CD4-positive, alpha-beta memory T cell (primary cell): ENCODE results near the gene RHBDL1. TPM values are rescaled to one million over a fixed set of nuclear protein-coding genes. Genes with fewer than 3 reads are reported as not detected.

Source experiments
- CTCF ChIA-PET: fragments of 350-600 bp; sonication (Branson Sonifier 250); formaldehyde crosslinking; loops from one replicate; lab custom pipeline; 2021; ENCODE audit warnings: inconsistent platforms; ENCODE audit not compliant: partially characterized antibody; lab: Charles Lee
- POLR2A ChIA-PET: fragments of 350-600 bp; sonication (Branson Sonifier 250); formaldehyde crosslinking; loops from one replicate; lab custom pipeline; 2021; ENCODE audit not compliant: partially characterized antibody; lab: Charles Lee
- DNase-seq, 5 donors: peaks; one replicate each; pipeline versions ENCODE4 v3.0.0 to v3.0.0-alpha.2; 2020 to 2022; ENCODE audit warnings: mixed read lengths in 1 of 5
- H3K27ac ChIP-seq: one replicate; pipeline ENCODE4 v1.7.0; 2013; ENCODE audit warnings: low read depth, low read length
- H3K27me3 ChIP-seq: 2 replicates; pipeline ENCODE4 v1.7.0; 2013; ENCODE audit warnings: mild to moderate bottlenecking, low read length, moderate library complexity; ENCODE audit not compliant: insufficient read depth
- H3K36me3 ChIP-seq: 2 replicates; pipeline ENCODE4 v1.7.0; 2013; ENCODE audit warnings: mild to moderate bottlenecking, low read length, moderate library complexity; ENCODE audit not compliant: insufficient read depth
- H3K4me1 ChIP-seq: 2 replicates; pipeline ENCODE4 v1.7.0; 2013; ENCODE audit warnings: mild to moderate bottlenecking, low read length, moderate library complexity; ENCODE audit not compliant: insufficient read depth
- H3K4me3 ChIP-seq, 2 donors: one replicate each; pipeline ENCODE4 v1.7.0; 2013; ENCODE audit warnings: low read length in 2 of 2, mild to moderate bottlenecking in 1 of 2
- H3K9me3 ChIP-seq, 2 donors: one replicate each; pipeline ENCODE4 v1.7.0; 2013; ENCODE audit warnings: low read length in 2 of 2, control low read depth in 1 of 2; ENCODE audit not compliant: control insufficient read depth in 1 of 2
- H3K27ac Mint-ChIP-seq, 7 donors: one replicate each; pipeline ENCODE4 v1.8.0; 2020 to 2021; ENCODE audit warnings: mixed read lengths in 7 of 7, mild to moderate bottlenecking in 6 of 7, inconsistent platforms in 3 of 7, moderate library complexity in 3 of 7
- H3K27me3 Mint-ChIP-seq, 2 donors: one replicate each; pipeline ENCODE4 v1.8.0; 2020 to 2021; ENCODE audit warnings: mixed read lengths in 2 of 2
- H3K36me3 Mint-ChIP-seq, 2 donors: one replicate each; pipeline ENCODE4 v1.8.0; 2020 to 2021; ENCODE audit warnings: mixed read lengths in 2 of 2, inconsistent platforms in 1 of 2, mild to moderate bottlenecking in 1 of 2
- H3K4me1 Mint-ChIP-seq, 4 donors: one replicate each; pipeline ENCODE4 v1.8.0; 2020 to 2021; ENCODE audit warnings: mixed read lengths in 4 of 4, mild to moderate bottlenecking in 1 of 4
- H3K4me3 Mint-ChIP-seq, 8 donors: one replicate each; pipeline ENCODE4 v1.8.0; 2020 to 2021; ENCODE audit warnings: mixed read lengths in 8 of 8, mild to moderate bottlenecking in 7 of 8, moderate library complexity in 6 of 8, inconsistent platforms in 3 of 8
- H3K9me3 Mint-ChIP-seq, 8 donors: one replicate each; pipeline ENCODE4 v1.8.0; 2020 to 2021; ENCODE audit warnings: mixed read lengths in 8 of 8, mild to moderate bottlenecking in 5 of 8, inconsistent platforms in 3 of 8, moderate library complexity in 1 of 8
- intact Hi-C: fragments of 100-400 bp; cut with micrococcal nuclease; formaldehyde crosslinking; loops from one replicate; pipeline ENCODE4 v1.15.1; 2023
- polyA plus RNA-seq, 2 donors: library from polyadenylated mRNA; unstranded; fragments of 300-500 nt; fragmentation: Illumina TruSeq; gene quantifications; one replicate each; pipeline ENCODE4 v1.2.3, GENCODE V29; 2021
- total RNA-seq, 2 experiments: library from RNA; stranded (reverse); gene quantifications; one replicate each; pipeline ENCODE4 v1.2.3, GENCODE V29; 2021

The RHBDL1 gene
- total and polyA plus RNA-seq, 4 experiments from 2014 or later = 2.1 to 2.8 (median 2.3) TPM

DNA sequence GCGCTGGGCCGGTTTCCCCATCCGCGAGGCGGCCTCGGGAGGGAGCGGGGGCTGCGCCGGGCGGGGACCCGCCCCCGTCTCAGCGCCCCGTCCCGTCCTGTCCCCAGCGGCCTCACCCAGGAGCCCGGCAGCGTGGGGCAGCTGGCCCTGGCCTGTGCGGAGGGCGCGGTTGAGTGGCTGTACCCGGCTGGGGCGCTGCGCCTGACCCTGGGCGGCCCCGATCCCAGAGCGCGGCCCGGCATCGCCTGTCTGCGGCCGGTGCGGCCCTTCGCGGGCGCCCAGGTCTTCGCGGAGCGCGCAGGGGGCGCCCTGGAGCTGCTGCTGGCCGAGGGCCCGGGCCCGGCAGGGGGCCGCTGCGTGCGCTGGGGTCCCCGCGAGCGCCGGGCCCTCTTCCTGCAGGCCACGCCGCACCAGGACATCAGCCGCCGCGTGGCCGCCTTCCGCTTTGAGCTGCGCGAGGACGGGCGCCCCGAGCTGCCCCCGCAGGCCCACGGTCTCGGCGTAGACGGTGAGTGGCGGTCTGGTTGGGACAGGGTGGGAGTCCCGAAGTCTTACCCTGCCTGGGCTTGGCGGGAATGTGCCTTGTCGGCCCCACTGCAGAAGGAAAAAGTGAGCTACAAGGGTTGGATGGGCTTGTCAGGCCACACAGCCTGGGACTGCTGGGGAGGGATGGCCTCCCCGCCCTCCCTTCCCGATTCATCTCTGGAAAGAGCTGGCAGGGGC, 40.2 kb downstream of the RHBDL1 start:
- H3K4me1 ChIP-seq = peaks cover 29% of the 10 kb centered on the region
- H3K4me3 ChIP-seq = peak overlapping the region in 1 of 2 donors; percentile 43
- peaks cover 0 to 4% of the 10 kb centered on the region in 2 donors for H3K27me3 Mint-ChIP-seq
- peak overlapping the region in 2 of 7 donors; percentile 35 to 44 for H3K27ac Mint-ChIP-seq
- DNase-seq = no peak
- H3K36me3 Mint-ChIP-seq = no peaks in the 10 kb centered on the region
- peaks cover 5% of the 10 kb centered on the region for H3K27me3 ChIP-seq
- no peaks in the 10 kb centered on the region for H3K9me3 Mint-ChIP-seq
- ChIA-PET CTCF (interaction anchor here (0.8 to 2.0 kb wide), 10 partner anchors 8 to 71 kb away, joined by 3 to 7 read pairs (median 4); partner anchors contain the start of gene CIAO3), POLR2A (interaction anchor here (0.9 to 9.0 kb wide), 10 partner anchors 9 to 79 kb away, joined by 3 to 71 read pairs (median 4); partner anchors contain the start of genes ANTKMT, CCDC78, CIAO3 and HAGHL)
- H3K9me3 ChIP-seq = no peaks in the 10 kb centered on the region
- no peaks in the 10 kb centered on the region for H3K36me3 ChIP-seq
- peak overlapping the region; percentile 39 to 73 (median 56) for H3K4me3 Mint-ChIP-seq
- intact Hi-C loops = no loop called here
- peaks cover 3 to 30% (median 14%) of the 10 kb centered on the region in 4 donors for H3K4me1 Mint-ChIP-seq
- no peak overlapping the region for H3K27ac ChIP-seq

GRCh38 chr16:716200-716568, 40.7 kb downstream of the RHBDL1 start:
- POLR2A ChIA-PET = interaction anchor here (0.8 to 9.0 kb wide), 8 partner anchors 9 to 79 kb away, joined by 3 to 71 read pairs (median 8); partner anchors contain the start of genes ANTKMT, CCDC78, CHTF18 and CIAO3
- Histone ChIP-seq H3K4me3 (no peak overlapping the region), H3K9me3 (no peaks in the 10 kb centered on the region), H3K4me1 (peaks cover 32% of the 10 kb centered on the region), H3K27ac (no peak overlapping the region), H3K36me3 (no peaks in the 10 kb centered on the region), H3K27me3 (no peaks in the 10 kb centered on the region)
- H3K27ac Mint-ChIP-seq = peak overlapping the region in 1 of 7 donors; percentile 44
- DNase-seq = no peak
- CTCF ChIA-PET = interaction anchor here (0.8 to 2.0 kb wide), 8 partner anchors 9 to 71 kb away, joined by 3 to 7 read pairs (median 4); partner anchors contain the start of gene CIAO3
- H3K4me1 Mint-ChIP-seq = peaks cover 3 to 31% (median 14%) of the 10 kb centered on the region in 4 donors
- peaks cover 0 to 4% of the 10 kb centered on the region in 2 donors for H3K27me3 Mint-ChIP-seq
- H3K9me3 Mint-ChIP-seq = no peaks in the 10 kb centered on the region
- intact Hi-C loops = no loop called here
- H3K36me3 Mint-ChIP-seq = no peaks in the 10 kb centered on the region
- H3K4me3 Mint-ChIP-seq = peak overlapping the region; percentile 31 to 73 (median 58)

GRCh38 chr16:716768-717325, 41.4 kb downstream of the RHBDL1 start:
- Mint-ChIP-seq H3K4me1 (peaks cover 3 to 31% (median 14%) of the 10 kb centered on the region in 4 donors), H3K27me3 (peaks cover 0 to 4% of the 10 kb centered on the region in 2 donors), H3K27ac (no peak overlapping the region), H3K36me3 (no peaks in the 10 kb centered on the region), H3K4me3 (peak overlapping the region in 3 of 8 donors; percentile 46 to 59 (median 48)), H3K9me3 (no peaks in the 10 kb centered on the region)
- ChIA-PET POLR2A (interaction anchor here (0.8 to 9.0 kb wide), 6 partner anchors 8 to 71 kb away, joined by 3 to 71 read pairs (median 8); partner anchors contain the start of genes ANTKMT, CCDC78, CHTF18 and CIAO3), CTCF (interaction anchor here (1.0 to 2.0 kb wide), 4 partner anchors 20 to 34 kb away, joined by 4 to 7 read pairs (median 6); partner anchors contain the start of gene CIAO3)
- Histone ChIP-seq H3K9me3 (no peaks in the 10 kb centered on the region), H3K4me1 (peaks cover 35% of the 10 kb centered on the region), H3K36me3 (no peaks in the 10 kb centered on the region), H3K27ac (no peak overlapping the region), H3K4me3 (no peak overlapping the region), H3K27me3 (no peaks in the 10 kb centered on the region)
- DNase-seq = no peak
- intact Hi-C loops = no loop called here

- DNase-seq = no peak
- H3K27me3 Mint-ChIP-seq = peaks cover 0 to 3% of the 10 kb centered on the region in 2 donors
- H3K27me3 ChIP-seq = no peaks in the 10 kb centered on the region
- H3K36me3 ChIP-seq = no peaks in the 10 kb centered on the region
- no peaks in the 10 kb centered on the region for H3K36me3 Mint-ChIP-seq
- ChIA-PET CTCF (interaction anchor here (0.7 to 2.0 kb wide), 3 partner anchors 19 to 33 kb away, joined by 3 to 7 read pairs (median 4); partner anchors contain the start of gene CIAO3), POLR2A (interaction anchor here (0.9 to 9.0 kb wide), 3 partner anchors 7 to 25 kb away, joined by 3 to 71 read pairs (median 23); partner anchors contain the start of genes ANTKMT, CCDC78 and HAGHL)
- peaks cover 0 to 2% (median 0%) of the 10 kb centered on the region in 8 donors for H3K9me3 Mint-ChIP-seq
- intact Hi-C loops = no loop called here
- H3K4me3 ChIP-seq = no peak overlapping the region
- no peak overlapping the region for H3K27ac Mint-ChIP-seq
- peaks cover 40% of the 10 kb centered on the region for H3K4me1 ChIP-seq
- H3K4me1 Mint-ChIP-seq = peaks cover 3 to 33% (median 14%) of the 10 kb centered on the region in 4 donors
- H3K9me3 ChIP-seq = no peaks in the 10 kb centered on the region
- H3K4me3 Mint-ChIP-seq = no peak overlapping the region
- H3K27ac ChIP-seq = no peak overlapping the region
Observed at GRCh38 chr16:717450-718245, 42.2 kb downstream of the RHBDL1 start.

DNA sequence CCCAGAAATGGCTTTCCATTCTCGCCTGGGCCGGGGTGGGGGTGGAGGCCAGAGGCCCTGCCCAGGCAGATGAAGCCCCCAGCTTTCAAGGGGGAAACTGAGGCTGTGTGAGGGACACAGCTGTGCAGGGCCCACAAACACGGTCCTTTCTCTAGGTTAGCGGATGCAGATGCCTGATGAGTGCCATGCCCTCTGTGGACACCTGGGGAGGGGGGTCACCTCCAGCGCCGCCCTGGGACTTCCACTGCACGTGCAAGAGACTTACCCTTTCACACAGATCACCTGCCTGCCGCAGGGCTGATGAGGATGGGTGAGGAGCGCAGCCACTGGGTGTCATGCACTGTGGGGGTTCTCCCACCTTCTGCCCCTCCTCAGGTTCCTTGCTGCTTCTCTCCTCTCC, 42.9 kb downstream of the RHBDL1 start:
- no peaks in the 10 kb centered on the region for H3K36me3 Mint-ChIP-seq
- H3K4me1 Mint-ChIP-seq = peaks cover 3 to 35% (median 12%) of the 10 kb centered on the region in 4 donors
- H3K36me3 ChIP-seq = no peaks in the 10 kb centered on the region
- peak overlapping the region in 2 of 8 donors; percentile 69 to 70 for H3K4me3 Mint-ChIP-seq
- H3K27ac Mint-ChIP-seq = no peak overlapping the region
- DNase-seq = no peak
- H3K27me3 ChIP-seq = no peaks in the 10 kb centered on the region
- no peaks in the 10 kb centered on the region for H3K27me3 Mint-ChIP-seq
- no peak overlapping the region for H3K4me3 ChIP-seq
- H3K9me3 Mint-ChIP-seq = peaks cover 0 to 2% (median 0%) of the 10 kb centered on the region in 8 donors
- intact Hi-C loops = no loop called here
- CTCF ChIA-PET = interaction anchor here (1.5 kb wide), 1 partner anchor 14 kb away, joined by 3 read pairs; no protein-coding TSS in a partner anchor
- H3K4me1 ChIP-seq = peaks cover 40% of the 10 kb centered on the region
- H3K9me3 ChIP-seq = no peaks in the 10 kb centered on the region
- POLR2A ChIA-PET = interaction anchor here (9.0 to 12.9 kb wide), 2 partner anchors 6 to 25 kb away, joined by 71 to 166 read pairs; partner anchors contain the start of genes ANTKMT, CCDC78, HAGHL and WDR24
- no peak overlapping the region for H3K27ac ChIP-seq

GRCh38 chr16:718922-719321, 43.5 kb downstream of the RHBDL1 start:
- POLR2A ChIA-PET = interaction anchor here (1.5 to 12.9 kb wide), 3 partner anchors 6 to 26 kb away, joined by 5 to 166 read pairs (median 71); partner anchors contain the start of genes ANTKMT, CCDC78, HAGHL and WDR24
- Histone ChIP-seq H3K27ac (no peak overlapping the region), H3K36me3 (no peaks in the 10 kb centered on the region), H3K4me3 (no peak overlapping the region), H3K27me3 (no peaks in the 10 kb centered on the region), H3K4me1 (peaks cover 40% of the 10 kb centered on the region), H3K9me3 (no peaks in the 10 kb centered on the region)
- intact Hi-C loops = no loop called here
- peaks cover 0 to 2% (median 0%) of the 10 kb centered on the region in 8 donors for H3K9me3 Mint-ChIP-seq
- H3K27me3 Mint-ChIP-seq = no peaks in the 10 kb centered on the region
- no peak for DNase-seq
- H3K27ac Mint-ChIP-seq = peak overlapping the region in 6 of 7 donors; percentile 9 to 91 (median 82)
- peaks cover 3 to 38% (median 12%) of the 10 kb centered on the region in 4 donors for H3K4me1 Mint-ChIP-seq
- peak overlapping the region in 6 of 8 donors; percentile 26 to 85 (median 76) for H3K4me3 Mint-ChIP-seq
- CTCF ChIA-PET = interaction anchor here (1.5 to 4.5 kb wide), 2 partner anchors 13 to 22 kb away, joined by 3 to 27 read pairs; partner anchors contain the start of gene CIAO3
- no peaks in the 10 kb centered on the region for H3K36me3 Mint-ChIP-seq
